Panc1 (cell line): Measurements from ENCODE around the gene TMCC1. TPM values are rescaled to one million over a fixed set of nuclear protein-coding genes. Genes with fewer than 3 reads are reported as not detected.
"Not testable (repeated sequence)": the region's sequence is repeated elsewhere in the genome, so short reads cannot be mapped to it uniquely, and the experiment has no call there.

Source experiments
- ATAC-seq: fragments of 200-7000 bp; cut with Tn5 transposase; 2 replicates; pipeline ENCODE4 v1.9.1; 2020; ENCODE audit warnings: mild to moderate bottlenecking, moderate library complexity
- BruUV-seq: library from RNA; stranded (reverse); fragments of 400-500 nt; replicated peaks from 2 replicates; lab custom pipeline; 2021; lab: Mats Ljungman, UMichigan
- CTCF ChIA-PET: fragments of 300-600 bp; sonication (Branson Sonifier 250); formaldehyde crosslinking; loops from one replicate; lab custom pipeline; 2022; ENCODE audit warnings: antibody characterized with exemption; lab: Charles Lee
- POLR2A ChIA-PET: fragments of 300-600 bp; sonication (Branson Sonifier 250); formaldehyde crosslinking; loops from one replicate; lab custom pipeline; 2022; ENCODE audit warnings: antibody characterized with exemption; lab: Charles Lee
- DNase-seq: peaks from one replicate; pipeline ENCODE4 v3.0.0-alpha.2; 2010; ENCODE audit warnings: low read depth, low spot score
- H3K27ac ChIP-seq: 2 replicates; pipeline ENCODE4 v1.5.1; 2011; ENCODE audit warnings: mild to moderate bottlenecking, low read length, inconsistent platforms
- H3K27me3 ChIP-seq: fragments of 200-500 bp; sonication (Bioruptor generic); 2 replicates; pipeline ENCODE4 v1.6.0; 2014; ENCODE audit warnings: low read length, inconsistent platforms; ENCODE audit not compliant: control insufficient read depth, insufficient read depth
- H3K36me3 ChIP-seq: fragments of 200-500 bp; sonication (Bioruptor generic); 2 replicates; pipeline ENCODE4 v1.5.1; 2014; ENCODE audit warnings: inconsistent platforms, mild to moderate bottlenecking, low read length, moderate library complexity; ENCODE audit not compliant: control insufficient read depth, insufficient read depth
- H3K4me1 ChIP-seq: 2 replicates; pipeline ENCODE4 v1.5.1; 2011; ENCODE audit warnings: inconsistent platforms, mild to moderate bottlenecking, low read length, moderate library complexity; ENCODE audit not compliant: control insufficient read depth, insufficient read depth
- H3K4me3 ChIP-seq, 2 experiments: 2 replicates each; pipeline ENCODE4 v1.5.1; 2011 to 2012; ENCODE audit warnings: low read depth in 2 of 2, low read length in 2 of 2, mild to moderate bottlenecking in 2 of 2, inconsistent platforms in 1 of 2, moderate library complexity in 1 of 2
- H3K9me3 ChIP-seq: fragments of 200-500 bp; sonication (Bioruptor generic); 2 replicates; pipeline ENCODE4 v1.5.1; 2014; ENCODE audit warnings: low read depth, mild to moderate bottlenecking, inconsistent platforms, low read length, moderate library complexity; ENCODE audit not compliant: control insufficient read depth, insufficient read depth
- POLR2AphosphoS5 ChIP-seq: IDR thresholded peaks from 2 replicates; pipeline ENCODE4 v1.6.1; 2012; ENCODE audit warnings: mild to moderate bottlenecking, low read depth, low read length, moderate library complexity
- SIN3A ChIP-seq: IDR thresholded peaks from 2 replicates; pipeline ENCODE4 v1.6.1; 2012; ENCODE audit warnings: low read depth, mild to moderate bottlenecking, low read length, moderate library complexity, borderline replicate concordance; ENCODE audit not compliant: insufficient read depth
- TCF7L2 ChIP-seq: IDR thresholded peaks from 2 replicates; pipeline ENCODE4 v1.6.1; 2011; ENCODE audit warnings: mild to moderate bottlenecking, low read depth, low read length, inconsistent platforms
- in situ Hi-C: cut with HindIII; loops from 2 replicates; pipeline ENCODE4 v1.10.0; 2016; ENCODE audit warnings: low sequenced_read_pairs, low pct_unique_long_range_greater_than_20kb
- intact Hi-C: fragments of 100-400 bp; cut with micrococcal nuclease; formaldehyde crosslinking; loops from one replicate; pipeline ENCODE4 v1.10.0; 2022; ENCODE audit not compliant: unreplicated experiment
- total RNA-seq: library from RNA; stranded (reverse); gene quantifications from one replicate; pipeline ENCODE4 v1.2.1, GENCODE V29; 2021; ENCODE audit not compliant: unreplicated experiment
- TF ChIP-seq, protein P1 (sequence below): fragments of 450-650 bp; IDR thresholded peaks from 2 replicates; pipeline ENCODE4 v1.5.1; 2017; ENCODE audit warnings: mild to moderate bottlenecking
- TF ChIP-seq, protein P2 (sequence below), 2 experiments: IDR thresholded peaks; 2 replicates each; pipeline ENCODE4 v1.6.1; 2011 to 2012; ENCODE audit warnings: low read depth in 2 of 2, control low read depth in 1 of 2, low read length in 1 of 2, mild to moderate bottlenecking in 1 of 2, moderate library complexity in 1 of 2; ENCODE audit not compliant: insufficient read depth in 1 of 2

TMCC1 gene
- total RNA-seq, 1 experiment from 2014 or later: 33.2 TPM

DNA sequence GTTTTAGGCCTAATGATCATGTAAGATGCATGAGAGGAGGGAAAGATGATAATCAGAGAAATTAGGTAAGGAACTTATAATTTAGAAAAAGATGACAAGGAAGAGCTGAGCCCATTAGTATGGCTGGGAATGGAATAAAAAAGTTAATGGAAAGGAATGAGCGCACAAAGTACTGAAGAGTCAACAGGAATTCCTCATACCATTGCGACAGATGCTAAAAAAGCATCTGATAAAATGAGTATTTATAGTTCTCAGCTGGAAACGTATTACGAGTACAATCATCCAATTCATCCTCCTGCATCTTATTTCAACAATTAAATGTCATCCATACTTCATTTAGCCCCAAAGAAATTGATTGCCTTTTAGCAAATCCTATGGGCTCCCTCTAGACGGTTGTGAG lies 58.9 kb downstream of the TMCC1 start:
- POLR2A ChIA-PET: no interaction called here

DNA sequence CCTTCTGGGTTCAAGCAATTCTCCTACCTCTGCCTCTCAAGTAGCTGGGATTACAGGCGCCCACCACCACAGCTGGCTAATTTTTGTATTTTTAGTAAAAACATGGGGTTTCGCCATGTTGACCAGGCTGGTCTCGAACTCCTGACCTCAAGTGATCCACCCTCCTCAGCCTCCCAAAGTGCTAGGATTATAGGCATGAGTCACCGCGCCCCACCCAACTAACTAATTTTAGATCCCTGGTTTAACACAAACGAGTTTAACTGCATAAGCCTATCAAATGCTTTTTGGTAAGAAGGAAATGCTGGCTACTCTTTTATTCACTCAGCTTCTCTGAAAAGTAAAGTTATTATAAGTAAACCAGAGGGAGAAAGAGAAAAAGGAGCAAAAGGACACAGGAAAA lies 61.6 kb downstream of the TMCC1 start:
- intact Hi-C loops: loop anchor here (5.0 kb wide), 1 partner anchor 100 kb away; no protein-coding TSS in a partner anchor
- H3K27ac ChIP-seq, CTCF ChIA-PET, H3K27me3 ChIP-seq, POLR2A ChIA-PET, H3K9me3 ChIP-seq, ATAC-seq, H3K4me1 ChIP-seq, H3K4me3 ChIP-seq, BruUV-seq, DNase-seq, H3K36me3 ChIP-seq: not testable (repeated sequence)
- in situ Hi-C loops: loop anchor here (25.0 kb wide), 1 partner anchor 170 kb away; no protein-coding TSS in a partner anchor

More for the DNA sequence above, 58.9 kb downstream of the TMCC1 start:
- no peak for TF ChIP-seq SIN3A
- no peak for TF ChIP-seq POLR2AphosphoS5
- TF ChIP-seq, protein P1, sequence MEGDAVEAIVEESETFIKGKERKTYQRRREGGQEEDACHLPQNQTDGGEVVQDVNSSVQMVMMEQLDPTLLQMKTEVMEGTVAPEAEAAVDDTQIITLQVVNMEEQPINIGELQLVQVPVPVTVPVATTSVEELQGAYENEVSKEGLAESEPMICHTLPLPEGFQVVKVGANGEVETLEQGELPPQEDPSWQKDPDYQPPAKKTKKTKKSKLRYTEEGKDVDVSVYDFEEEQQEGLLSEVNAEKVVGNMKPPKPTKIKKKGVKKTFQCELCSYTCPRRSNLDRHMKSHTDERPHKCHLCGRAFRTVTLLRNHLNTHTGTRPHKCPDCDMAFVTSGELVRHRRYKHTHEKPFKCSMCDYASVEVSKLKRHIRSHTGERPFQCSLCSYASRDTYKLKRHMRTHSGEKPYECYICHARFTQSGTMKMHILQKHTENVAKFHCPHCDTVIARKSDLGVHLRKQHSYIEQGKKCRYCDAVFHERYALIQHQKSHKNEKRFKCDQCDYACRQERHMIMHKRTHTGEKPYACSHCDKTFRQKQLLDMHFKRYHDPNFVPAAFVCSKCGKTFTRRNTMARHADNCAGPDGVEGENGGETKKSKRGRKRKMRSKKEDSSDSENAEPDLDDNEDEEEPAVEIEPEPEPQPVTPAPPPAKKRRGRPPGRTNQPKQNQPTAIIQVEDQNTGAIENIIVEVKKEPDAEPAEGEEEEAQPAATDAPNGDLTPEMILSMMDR: no peak
- TF ChIP-seq, protein P2, sequence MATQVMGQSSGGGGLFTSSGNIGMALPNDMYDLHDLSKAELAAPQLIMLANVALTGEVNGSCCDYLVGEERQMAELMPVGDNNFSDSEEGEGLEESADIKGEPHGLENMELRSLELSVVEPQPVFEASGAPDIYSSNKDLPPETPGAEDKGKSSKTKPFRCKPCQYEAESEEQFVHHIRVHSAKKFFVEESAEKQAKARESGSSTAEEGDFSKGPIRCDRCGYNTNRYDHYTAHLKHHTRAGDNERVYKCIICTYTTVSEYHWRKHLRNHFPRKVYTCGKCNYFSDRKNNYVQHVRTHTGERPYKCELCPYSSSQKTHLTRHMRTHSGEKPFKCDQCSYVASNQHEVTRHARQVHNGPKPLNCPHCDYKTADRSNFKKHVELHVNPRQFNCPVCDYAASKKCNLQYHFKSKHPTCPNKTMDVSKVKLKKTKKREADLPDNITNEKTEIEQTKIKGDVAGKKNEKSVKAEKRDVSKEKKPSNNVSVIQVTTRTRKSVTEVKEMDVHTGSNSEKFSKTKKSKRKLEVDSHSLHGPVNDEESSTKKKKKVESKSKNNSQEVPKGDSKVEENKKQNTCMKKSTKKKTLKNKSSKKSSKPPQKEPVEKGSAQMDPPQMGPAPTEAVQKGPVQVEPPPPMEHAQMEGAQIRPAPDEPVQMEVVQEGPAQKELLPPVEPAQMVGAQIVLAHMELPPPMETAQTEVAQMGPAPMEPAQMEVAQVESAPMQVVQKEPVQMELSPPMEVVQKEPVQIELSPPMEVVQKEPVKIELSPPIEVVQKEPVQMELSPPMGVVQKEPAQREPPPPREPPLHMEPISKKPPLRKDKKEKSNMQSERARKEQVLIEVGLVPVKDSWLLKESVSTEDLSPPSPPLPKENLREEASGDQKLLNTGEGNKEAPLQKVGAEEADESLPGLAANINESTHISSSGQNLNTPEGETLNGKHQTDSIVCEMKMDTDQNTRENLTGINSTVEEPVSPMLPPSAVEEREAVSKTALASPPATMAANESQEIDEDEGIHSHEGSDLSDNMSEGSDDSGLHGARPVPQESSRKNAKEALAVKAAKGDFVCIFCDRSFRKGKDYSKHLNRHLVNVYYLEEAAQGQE (IDR thresholded peaks at IDR 0.05; ENCODE audit: insufficient read depth in 1 of 2, low read depth in 2 of 2, low read length in 1 of 2): no peak
- TF ChIP-seq TCF7L2: no peak
- CTCF ChIA-PET: no interaction called here
- in situ Hi-C loops (loop anchor here (25.0 kb wide), 1 partner anchor 172 kb away; no protein-coding TSS in a partner anchor), intact Hi-C loops (loop anchor here (5.0 kb wide), 1 partner anchor 98 kb away; no protein-coding TSS in a partner anchor)
- no TSS peak for BruUV-seq
- Histone ChIP-seq H3K27me3 (no peaks in the 10 kb centered on the region), H3K27ac (no peak overlapping the region), H3K4me1 (peaks cover 9% of the 10 kb centered on the region; the same call in 1 of the 2 replicates), H3K4me3 (no peak overlapping the region), H3K36me3 (no peaks in the 10 kb centered on the region), H3K9me3 (no peaks in the 10 kb centered on the region)
- DNase-seq (no peak), ATAC-seq (no peak)

DNA sequence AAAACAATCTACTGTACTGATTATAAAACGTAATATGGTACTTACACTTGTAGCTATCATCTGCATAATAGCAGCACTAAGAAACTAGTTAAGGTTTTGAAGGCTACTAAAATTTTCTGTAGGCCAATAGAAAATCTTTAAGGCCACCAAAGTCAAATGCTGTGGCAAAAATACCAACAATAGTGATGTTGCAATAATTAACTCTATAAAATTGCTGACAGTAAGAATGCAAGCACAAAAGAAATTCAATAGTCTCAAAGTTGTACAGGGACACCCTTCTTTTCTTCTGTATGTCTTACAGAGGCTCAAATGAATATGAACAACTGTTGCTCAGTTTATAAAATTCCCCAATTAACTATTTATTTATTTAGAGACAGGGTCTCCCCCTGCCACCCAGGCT lies 62.0 kb downstream of the TMCC1 start:
- Histone ChIP-seq H3K4me1 (peaks cover 4% of the 10 kb centered on the region; the same call in 1 of the 2 replicates), H3K27me3 (no peaks in the 10 kb centered on the region), H3K36me3 (no peaks in the 10 kb centered on the region), H3K4me3 (no peak overlapping the region), H3K27ac (no peak overlapping the region), H3K9me3 (no peaks in the 10 kb centered on the region)
- TF ChIP-seq, protein P2 (IDR thresholded peaks at IDR 0.05; ENCODE audit: insufficient read depth in 1 of 2, low read depth in 2 of 2, low read length in 1 of 2): no peak
- TF ChIP-seq SIN3A (no peak), POLR2AphosphoS5 (no peak), TCF7L2 (no peak)
- TF ChIP-seq, protein P1: no peak
- no TSS peak for BruUV-seq
- ChIA-PET CTCF (no interaction called here), POLR2A (no interaction called here)
- ATAC-seq (no peak), DNase-seq (no peak)
- intact Hi-C loops (loop anchor here (5.0 kb wide), 1 partner anchor 101 kb away; no protein-coding TSS in a partner anchor), in situ Hi-C loops (loop anchor here (25.0 kb wide), 1 partner anchor 169 kb away; no protein-coding TSS in a partner anchor)
